Type B pancreatic cell (in vitro differentiated cells): ENCODE results near the gene FXYD3. TPM values are rescaled to one million over a fixed set of nuclear protein-coding genes. Genes with fewer than 3 reads are reported as not detected.

Experiments used
- DNase-seq: peaks from one replicate; pipeline ENCODE4 v3.0.0; 2021; ENCODE audit warnings: mixed read lengths; ENCODE audit not compliant: unreplicated experiment; ENCODE audit errors: extremely low spot score
- H3K27ac Mint-ChIP-seq: 2 replicates; pipeline ENCODE4 v1.8.0; 2021; ENCODE audit warnings: mild to moderate bottlenecking, mixed read lengths
- H3K27me3 Mint-ChIP-seq: 2 replicates; pipeline ENCODE4 v1.8.0; 2021; ENCODE audit warnings: mixed read lengths
- H3K36me3 Mint-ChIP-seq: 2 replicates; pipeline ENCODE4 v1.8.0; 2021; ENCODE audit warnings: mixed read lengths
- H3K4me1 Mint-ChIP-seq: one replicate; pipeline ENCODE4 v1.8.0; 2021; ENCODE audit warnings: mixed read lengths; ENCODE audit not compliant: unreplicated experiment
- H3K4me3 Mint-ChIP-seq: 2 replicates; pipeline ENCODE4 v1.8.0; 2021; ENCODE audit warnings: mild to moderate bottlenecking, mixed read lengths
- H3K9me3 Mint-ChIP-seq: 2 replicates; pipeline ENCODE4 v1.8.0; 2021; ENCODE audit warnings: mixed read lengths
- CTCF ChIP-seq: fragments of 200-600 bp; sonication (generic); conservative IDR thresholded peaks from 2 replicates; pipeline ENCODE4 v1.5.0; 2021; ENCODE audit warnings: antibody characterized with exemption, mild to moderate bottlenecking
- total RNA-seq: library from RNA; stranded (reverse); gene quantifications from 2 replicates; pipeline ENCODE4 v1.2.1, GENCODE V29; 2021; ENCODE audit warnings: low replicate concordance

Gene FXYD3
- total RNA-seq, 1 donor from 2014 or later, result 77.5 TPM

GRCh38 chr19:35169221-35169995 is 53.8 kb downstream of the FXYD3 start:
- no peak overlapping the region for H3K4me3 Mint-ChIP-seq
- no peaks in the 10 kb centered on the region for H3K27me3 Mint-ChIP-seq
- H3K36me3 Mint-ChIP-seq, result peaks cover 7% of the 10 kb centered on the region
- peaks cover 6% of the 10 kb centered on the region for H3K4me1 Mint-ChIP-seq
- no peak for TF ChIP-seq CTCF
- no peak overlapping the region for H3K27ac Mint-ChIP-seq
- DNase-seq, result no peak
- peaks cover 7% of the 10 kb centered on the region for H3K9me3 Mint-ChIP-seq

GRCh38 chr19:35170359-35171061 is 54.9 kb downstream of the FXYD3 start:
- H3K4me1 Mint-ChIP-seq, result peaks cover 6% of the 10 kb centered on the region
- H3K36me3 Mint-ChIP-seq, result peaks cover 5% of the 10 kb centered on the region
- no peak overlapping the region for H3K4me3 Mint-ChIP-seq
- no peak overlapping the region for H3K27ac Mint-ChIP-seq
- H3K27me3 Mint-ChIP-seq, result no peaks in the 10 kb centered on the region
- TF ChIP-seq CTCF, result no peak
- H3K9me3 Mint-ChIP-seq, result peaks cover 5% of the 10 kb centered on the region
- DNase-seq, result no peak

GRCh38 chr19:35171730-35172129 is 56.1 kb downstream of the FXYD3 start:
- no peak for DNase-seq
- no peak overlapping the region for H3K4me3 Mint-ChIP-seq
- TF ChIP-seq CTCF, result no peak
- no peak overlapping the region for H3K27ac Mint-ChIP-seq
- no peaks in the 10 kb centered on the region for H3K9me3 Mint-ChIP-seq
- peaks cover 10% of the 10 kb centered on the region for H3K4me1 Mint-ChIP-seq
- peaks cover 1% of the 10 kb centered on the region for H3K36me3 Mint-ChIP-seq
- no peaks in the 10 kb centered on the region for H3K27me3 Mint-ChIP-seq

Other genes with a start within 250 kb of the FXYD3 start
- 4.0 and 6.9 TPM in 2 replicates for gene ZNF30, start 188.9 kb upstream of the FXYD3 start, total RNA-seq
- gene ZNF792, start 151.6 kb upstream of the FXYD3 start, total RNA-seq, result 5.8 and 6.5 TPM in 2 replicates
- gene GRAMD1A, start 115.5 kb upstream of the FXYD3 start, total RNA-seq, result 35.2 and 79.6 TPM in 2 replicates
- 0.88 and 1.1 TPM in 2 replicates for gene SCN1B, start 85.4 kb upstream of the FXYD3 start, total RNA-seq
- gene HPN, start 74.1 kb upstream of the FXYD3 start, total RNA-seq, result 15.1 and 17.1 TPM in 2 replicates
- 0.21 and 2.2 TPM in 2 replicates for gene LGI4, start 19.2 kb downstream of the FXYD3 start, total RNA-seq
- gene FXYD1, start 23.0 kb downstream of the FXYD3 start, total RNA-seq, result 2.0 and 5.3 TPM in 2 replicates
- 1.5 TPM in 1 of 2 replicates, not detected in the other for gene FXYD7, start 27.4 kb downstream of the FXYD3 start, total RNA-seq
- gene FXYD5, start 38.9 kb downstream of the FXYD3 start, total RNA-seq, result 24.2 and 92.8 TPM in 2 replicates
- not detected in 2 replicates for gene FAM187B, start 112.9 kb downstream of the FXYD3 start, total RNA-seq
- gene LSR, start 133.2 kb downstream of the FXYD3 start, total RNA-seq, result 78.5 and 155 TPM in 2 replicates
- 107 and 133 TPM in 2 replicates for gene USF2, start 153.1 kb downstream of the FXYD3 start, total RNA-seq
- gene HAMP, start 166.7 kb downstream of the FXYD3 start, total RNA-seq, result 0.59 and 1.2 TPM in 2 replicates
- gene MAG, start 176.3 kb downstream of the FXYD3 start, total RNA-seq, result 2.1 TPM in 1 of 2 replicates, not detected in the other
- gene CD22, start 213.4 kb downstream of the FXYD3 start, total RNA-seq, result 0.92 and 2.1 TPM in 2 replicates
- gene FFAR1, start 232.1 kb downstream of the FXYD3 start, total RNA-seq, result 2.1 and 2.7 TPM in 2 replicates
- gene FFAR3, start 242.6 kb downstream of the FXYD3 start, total RNA-seq, result 0.34 and 0.45 TPM in 2 replicates